ENCODE measurements around the gene NCEH1. TPM values are rescaled to one million over a fixed set of nuclear protein-coding genes. Genes with fewer than 3 reads are reported as not detected.

The NCEH1 gene
- polyA plus RNA-seq, 1 of the 3 experiments (the other 2 are of a cell fraction), result 7.5 TPM

DNA sequence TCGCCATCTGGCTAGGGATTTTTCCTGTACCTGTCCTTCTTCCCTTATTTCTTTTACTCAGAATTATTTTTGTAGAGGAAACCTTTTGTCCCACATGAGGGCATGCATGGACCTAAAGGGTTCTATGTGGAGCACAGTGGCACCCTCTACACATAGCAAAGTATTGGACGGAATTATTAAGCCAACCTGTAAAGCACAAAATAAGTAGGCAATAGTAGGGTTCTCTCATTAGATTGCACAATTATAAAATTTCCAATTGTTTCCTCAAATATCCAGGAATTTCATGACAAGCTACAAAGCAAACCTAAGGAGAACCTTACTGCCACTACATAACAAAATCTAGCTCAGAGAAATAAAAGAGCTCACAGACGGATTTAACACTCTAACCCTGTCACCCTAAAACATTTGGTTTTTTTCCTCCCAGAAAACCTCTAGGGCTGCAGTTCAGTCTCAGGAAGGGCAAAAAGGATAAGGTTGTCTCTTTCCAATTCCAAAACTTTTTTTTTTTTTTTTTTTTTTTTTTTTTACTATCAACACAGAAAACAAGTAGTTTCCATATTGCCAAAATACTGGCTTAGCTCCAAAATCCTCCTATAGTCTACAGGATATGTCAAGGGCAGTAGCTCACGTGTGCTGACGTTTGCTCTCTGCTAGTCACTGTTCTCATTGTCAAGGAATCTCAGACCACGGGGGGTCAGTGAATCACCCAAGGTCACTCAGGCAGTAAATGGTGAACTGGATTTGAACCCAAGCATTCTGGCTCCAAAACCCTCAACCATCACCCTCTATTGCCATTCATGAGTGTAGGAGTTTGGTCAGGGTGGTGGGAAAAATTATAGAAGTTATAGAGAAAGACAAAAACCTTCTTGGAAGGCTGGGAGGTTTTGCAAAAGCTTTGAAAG lies 52.3 kb downstream of the NCEH1 start (continued):
- TF ChIP-seq, protein P1, sequence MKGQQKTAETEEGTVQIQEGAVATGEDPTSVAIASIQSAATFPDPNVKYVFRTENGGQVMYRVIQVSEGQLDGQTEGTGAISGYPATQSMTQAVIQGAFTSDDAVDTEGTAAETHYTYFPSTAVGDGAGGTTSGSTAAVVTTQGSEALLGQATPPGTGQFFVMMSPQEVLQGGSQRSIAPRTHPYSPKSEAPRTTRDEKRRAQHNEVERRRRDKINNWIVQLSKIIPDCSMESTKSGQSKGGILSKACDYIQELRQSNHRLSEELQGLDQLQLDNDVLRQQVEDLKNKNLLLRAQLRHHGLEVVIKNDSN (IDR thresholded peaks at IDR 0.05; ENCODE audit: borderline replicate concordance, low read depth), result peak; percentile 62; the same call in 1 of the 2 replicates
- TF ChIP-seq YY1 (IDR thresholded peaks at IDR 0.05; ENCODE audit: low read depth), result peak; percentile 24; the same call in 1 of the 2 replicates
- peak; percentile 80; the same call in 1 of the 2 replicates for TF ChIP-seq NFIC (IDR thresholded peaks at IDR 0.05; ENCODE audit: borderline replicate concordance)
- TF ChIP-seq, protein P2, sequence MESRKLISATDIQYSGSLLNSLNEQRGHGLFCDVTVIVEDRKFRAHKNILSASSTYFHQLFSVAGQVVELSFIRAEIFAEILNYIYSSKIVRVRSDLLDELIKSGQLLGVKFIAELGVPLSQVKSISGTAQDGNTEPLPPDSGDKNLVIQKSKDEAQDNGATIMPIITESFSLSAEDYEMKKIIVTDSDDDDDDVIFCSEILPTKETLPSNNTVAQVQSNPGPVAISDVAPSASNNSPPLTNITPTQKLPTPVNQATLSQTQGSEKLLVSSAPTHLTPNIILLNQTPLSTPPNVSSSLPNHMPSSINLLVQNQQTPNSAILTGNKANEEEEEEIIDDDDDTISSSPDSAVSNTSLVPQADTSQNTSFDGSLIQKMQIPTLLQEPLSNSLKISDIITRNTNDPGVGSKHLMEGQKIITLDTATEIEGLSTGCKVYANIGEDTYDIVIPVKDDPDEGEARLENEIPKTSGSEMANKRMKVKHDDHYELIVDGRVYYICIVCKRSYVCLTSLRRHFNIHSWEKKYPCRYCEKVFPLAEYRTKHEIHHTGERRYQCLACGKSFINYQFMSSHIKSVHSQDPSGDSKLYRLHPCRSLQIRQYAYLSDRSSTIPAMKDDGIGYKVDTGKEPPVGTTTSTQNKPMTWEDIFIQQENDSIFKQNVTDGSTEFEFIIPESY (IDR thresholded peaks at IDR 0.05; ENCODE audit: borderline replicate concordance, low read depth), result peak; percentile 36; the same call in 1 of the 2 replicates

DNA sequence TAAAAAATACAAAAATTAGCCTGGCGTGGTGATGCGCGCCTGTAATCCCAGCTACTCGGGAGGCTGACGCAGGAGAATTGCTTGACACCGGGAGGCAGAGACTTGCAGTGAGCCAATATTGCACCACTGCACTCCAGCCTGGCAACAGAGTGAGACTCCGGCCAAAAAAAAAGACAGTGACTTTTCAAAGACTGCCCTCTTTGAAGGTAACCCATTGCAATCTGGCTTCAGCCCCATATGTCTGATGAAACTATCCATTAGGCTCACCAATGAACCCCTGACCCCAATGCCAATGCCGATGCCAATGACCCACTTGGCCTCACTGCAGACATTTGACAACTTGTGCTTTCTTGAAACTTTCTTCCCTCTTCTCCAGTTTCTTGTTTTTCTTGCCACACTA lies 54.3 kb downstream of the NCEH1 start:
- no peaks in the 10 kb centered on the region for H3K9me3 ChIP-seq
- no peaks in the 10 kb centered on the region for H3K9me2 ChIP-seq
- H3K4me1 ChIP-seq (ENCODE audit: control insufficient read depth in 1 of 2, insufficient read depth in 2 of 2, low read depth in 1 of 2, low read length in 1 of 2), result peaks cover 0 to 17% of the 10 kb centered on the region in 2 experiments; a peak in 1 of 4 replicates
- CTCF ChIA-PET, result interaction anchor here (1.4 to 2.7 kb wide), 2 partner anchors 10 to 179 kb away, joined by 3 to 12 read pairs; no protein-coding TSS in a partner anchor
- peaks cover 9% of the 10 kb centered on the region for H3F3A ChIP-seq (replicated peaks; ENCODE audit: insufficient read depth)
- no peak overlapping the region for H3K27ac ChIP-seq (ENCODE audit: low read depth in 2 of 2, low read length in 1 of 2)
- no peak overlapping the region for H2AFZ ChIP-seq (ENCODE audit: low read depth)
- H3K36me3 ChIP-seq (replicated peaks in 1 of 2; ENCODE audit: control insufficient read depth in 1 of 2, insufficient read depth in 2 of 2, low read length in 1 of 2), result no peaks in the 10 kb centered on the region
- H4K20me1 ChIP-seq (ENCODE audit: insufficient read depth), result no peaks in the 10 kb centered on the region
- WGBS (ENCODE audit: low lambda C conversion rate), result 95% methylated on average over 8 of the region's 8 CpGs
- no peak overlapping the region for H3K4me3 ChIP-seq (ENCODE audit: low read depth in 2 of 2, low read length in 1 of 2)
- POLR2A ChIA-PET, result no interaction called here
- H3K9ac ChIP-seq, result no peak overlapping the region
- no peak overlapping the region for H3K4me2 ChIP-seq
- no peaks in the 10 kb centered on the region for H3K27me3 ChIP-seq (ENCODE audit: insufficient read depth)
- peaks cover 12% of the 10 kb centered on the region; the same call in 1 of the 2 replicates for H3K79me2 ChIP-seq (ENCODE audit: insufficient read depth)
- no peak for DNase-seq
- TF ChIP-seq MEF2A (IDR thresholded peaks at IDR 0.05; ENCODE audit: borderline replicate concordance, low read depth) (no peak), RCOR1 (IDR thresholded peaks at IDR 0.05; ENCODE audit: low read length) (no peak), CHD2 (IDR thresholded peaks at IDR 0.05; ENCODE audit: low read length, partially characterized antibody) (no peak), RXRA (IDR thresholded peaks at IDR 0.05; ENCODE audit: borderline replicate concordance, low read depth) (no peak), GATA2 (CRISPR knock-in tag; IDR thresholded peaks at IDR 0.05) (no peak), EZH2phosphoT487 (IDR thresholded peaks at IDR 0.05; ENCODE audit: borderline replicate concordance, low read depth) (no peak), EP300 (IDR thresholded peaks at IDR 0.05; ENCODE audit: borderline replicate concordance in 1 of 2, low read depth in 1 of 2, low read length in 1 of 2) (no peak), TEAD4 (IDR thresholded peaks at IDR 0.05; ENCODE audit: borderline replicate concordance, insufficient read depth) (no peak), MXI1 (IDR thresholded peaks at IDR 0.05; ENCODE audit: low read depth, low read length) (no peak)
- TF ChIP-seq, protein P3, sequence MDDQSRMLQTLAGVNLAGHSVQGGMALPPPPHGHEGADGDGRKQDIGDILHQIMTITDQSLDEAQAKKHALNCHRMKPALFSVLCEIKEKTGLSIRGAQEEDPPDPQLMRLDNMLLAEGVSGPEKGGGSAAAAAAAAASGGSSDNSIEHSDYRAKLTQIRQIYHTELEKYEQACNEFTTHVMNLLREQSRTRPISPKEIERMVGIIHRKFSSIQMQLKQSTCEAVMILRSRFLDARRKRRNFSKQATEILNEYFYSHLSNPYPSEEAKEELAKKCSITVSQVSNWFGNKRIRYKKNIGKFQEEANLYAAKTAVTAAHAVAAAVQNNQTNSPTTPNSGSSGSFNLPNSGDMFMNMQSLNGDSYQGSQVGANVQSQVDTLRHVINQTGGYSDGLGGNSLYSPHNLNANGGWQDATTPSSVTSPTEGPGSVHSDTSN (IDR thresholded peaks at IDR 0.05), result no peak
- TF ChIP-seq, protein P4, sequence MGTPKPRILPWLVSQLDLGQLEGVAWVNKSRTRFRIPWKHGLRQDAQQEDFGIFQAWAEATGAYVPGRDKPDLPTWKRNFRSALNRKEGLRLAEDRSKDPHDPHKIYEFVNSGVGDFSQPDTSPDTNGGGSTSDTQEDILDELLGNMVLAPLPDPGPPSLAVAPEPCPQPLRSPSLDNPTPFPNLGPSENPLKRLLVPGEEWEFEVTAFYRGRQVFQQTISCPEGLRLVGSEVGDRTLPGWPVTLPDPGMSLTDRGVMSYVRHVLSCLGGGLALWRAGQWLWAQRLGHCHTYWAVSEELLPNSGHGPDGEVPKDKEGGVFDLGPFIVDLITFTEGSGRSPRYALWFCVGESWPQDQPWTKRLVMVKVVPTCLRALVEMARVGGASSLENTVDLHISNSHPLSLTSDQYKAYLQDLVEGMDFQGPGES (IDR thresholded peaks at IDR 0.05; ENCODE audit: low read depth, low read length), result no peak
- TF ChIP-seq, protein P2 (IDR thresholded peaks at IDR 0.05; ENCODE audit: borderline replicate concordance, low read depth), result no peak
- TF ChIP-seq, protein P5, sequence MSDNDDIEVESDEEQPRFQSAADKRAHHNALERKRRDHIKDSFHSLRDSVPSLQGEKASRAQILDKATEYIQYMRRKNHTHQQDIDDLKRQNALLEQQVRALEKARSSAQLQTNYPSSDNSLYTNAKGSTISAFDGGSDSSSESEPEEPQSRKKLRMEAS (IDR thresholded peaks at IDR 0.05; ENCODE audit: low read depth), result no peak
- TF ChIP-seq, protein P6, sequence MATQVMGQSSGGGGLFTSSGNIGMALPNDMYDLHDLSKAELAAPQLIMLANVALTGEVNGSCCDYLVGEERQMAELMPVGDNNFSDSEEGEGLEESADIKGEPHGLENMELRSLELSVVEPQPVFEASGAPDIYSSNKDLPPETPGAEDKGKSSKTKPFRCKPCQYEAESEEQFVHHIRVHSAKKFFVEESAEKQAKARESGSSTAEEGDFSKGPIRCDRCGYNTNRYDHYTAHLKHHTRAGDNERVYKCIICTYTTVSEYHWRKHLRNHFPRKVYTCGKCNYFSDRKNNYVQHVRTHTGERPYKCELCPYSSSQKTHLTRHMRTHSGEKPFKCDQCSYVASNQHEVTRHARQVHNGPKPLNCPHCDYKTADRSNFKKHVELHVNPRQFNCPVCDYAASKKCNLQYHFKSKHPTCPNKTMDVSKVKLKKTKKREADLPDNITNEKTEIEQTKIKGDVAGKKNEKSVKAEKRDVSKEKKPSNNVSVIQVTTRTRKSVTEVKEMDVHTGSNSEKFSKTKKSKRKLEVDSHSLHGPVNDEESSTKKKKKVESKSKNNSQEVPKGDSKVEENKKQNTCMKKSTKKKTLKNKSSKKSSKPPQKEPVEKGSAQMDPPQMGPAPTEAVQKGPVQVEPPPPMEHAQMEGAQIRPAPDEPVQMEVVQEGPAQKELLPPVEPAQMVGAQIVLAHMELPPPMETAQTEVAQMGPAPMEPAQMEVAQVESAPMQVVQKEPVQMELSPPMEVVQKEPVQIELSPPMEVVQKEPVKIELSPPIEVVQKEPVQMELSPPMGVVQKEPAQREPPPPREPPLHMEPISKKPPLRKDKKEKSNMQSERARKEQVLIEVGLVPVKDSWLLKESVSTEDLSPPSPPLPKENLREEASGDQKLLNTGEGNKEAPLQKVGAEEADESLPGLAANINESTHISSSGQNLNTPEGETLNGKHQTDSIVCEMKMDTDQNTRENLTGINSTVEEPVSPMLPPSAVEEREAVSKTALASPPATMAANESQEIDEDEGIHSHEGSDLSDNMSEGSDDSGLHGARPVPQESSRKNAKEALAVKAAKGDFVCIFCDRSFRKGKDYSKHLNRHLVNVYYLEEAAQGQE (IDR thresholded peaks at IDR 0.05; ENCODE audit: low read depth, low read length), result no peak
